T follicular helper cell (primary cell): Measurements from ENCODE around the gene ANO9.
"Not testable (repeated sequence)": the region's sequence is repeated elsewhere in the genome, so short reads cannot be mapped to it uniquely, and the experiment has no call there.

Experiments
- DNase-seq: peaks from one replicate; pipeline ENCODE4 v3.0.0-alpha.2; 2020; ENCODE audit warnings: low read depth

Gene ANO9

DNA sequence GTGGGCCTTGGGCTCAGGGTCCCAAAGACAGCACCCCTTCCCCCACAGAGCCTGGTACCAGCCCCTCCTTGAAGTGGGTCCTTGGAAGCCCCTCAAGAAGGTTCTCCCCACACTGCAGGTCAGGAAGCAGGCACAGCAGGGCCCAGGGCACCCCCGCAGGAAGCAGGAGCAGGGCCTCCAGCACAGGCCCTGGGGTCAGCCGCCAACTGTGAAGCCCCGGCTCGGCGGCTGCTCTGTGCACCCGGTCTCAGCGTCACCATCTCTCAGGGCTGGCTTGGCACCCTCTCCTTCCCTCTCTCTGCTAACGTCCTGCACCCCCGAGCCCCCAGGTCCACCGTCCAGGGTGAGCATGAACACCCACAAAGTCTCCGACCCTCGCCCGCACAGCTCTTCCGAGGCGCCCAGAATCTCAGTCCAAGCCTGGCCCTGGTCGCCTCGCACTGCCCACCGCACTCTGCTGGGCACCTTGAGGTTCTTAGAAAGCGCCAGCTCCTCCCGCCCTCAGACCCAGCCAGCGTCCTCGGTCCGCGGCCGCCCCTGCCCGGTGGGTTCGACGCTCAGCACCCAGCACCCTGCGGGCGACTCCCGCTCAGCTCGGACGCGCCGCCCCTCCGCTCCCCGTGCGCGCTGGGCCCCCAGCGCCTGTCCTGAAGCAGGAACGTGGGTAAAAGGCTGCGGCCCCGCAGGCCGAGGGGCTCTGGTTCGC is 25.6 kb downstream of the ANO9 start:
- no peak for DNase-seq

DNA sequence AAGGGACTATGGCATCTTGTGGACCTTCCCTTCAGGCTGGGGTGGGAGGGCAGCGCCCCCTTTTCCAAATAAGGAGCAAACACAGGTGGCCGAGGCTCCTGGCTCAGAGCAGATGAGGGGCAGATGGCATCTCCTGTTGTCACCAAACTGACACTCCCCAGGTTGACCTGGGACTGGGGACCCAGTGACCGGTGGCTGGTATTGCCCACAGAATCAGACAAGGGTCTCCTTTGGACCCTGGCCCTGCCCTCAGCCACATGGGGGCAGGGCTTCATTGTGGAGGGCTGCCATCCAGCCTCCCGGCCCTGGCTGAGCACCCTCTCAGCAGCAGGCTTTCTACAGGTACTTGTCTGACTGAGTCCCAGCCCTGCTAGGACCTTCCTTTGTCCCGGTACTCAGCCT is 26.2 kb downstream of the ANO9 start:
- no peak for DNase-seq

DNA sequence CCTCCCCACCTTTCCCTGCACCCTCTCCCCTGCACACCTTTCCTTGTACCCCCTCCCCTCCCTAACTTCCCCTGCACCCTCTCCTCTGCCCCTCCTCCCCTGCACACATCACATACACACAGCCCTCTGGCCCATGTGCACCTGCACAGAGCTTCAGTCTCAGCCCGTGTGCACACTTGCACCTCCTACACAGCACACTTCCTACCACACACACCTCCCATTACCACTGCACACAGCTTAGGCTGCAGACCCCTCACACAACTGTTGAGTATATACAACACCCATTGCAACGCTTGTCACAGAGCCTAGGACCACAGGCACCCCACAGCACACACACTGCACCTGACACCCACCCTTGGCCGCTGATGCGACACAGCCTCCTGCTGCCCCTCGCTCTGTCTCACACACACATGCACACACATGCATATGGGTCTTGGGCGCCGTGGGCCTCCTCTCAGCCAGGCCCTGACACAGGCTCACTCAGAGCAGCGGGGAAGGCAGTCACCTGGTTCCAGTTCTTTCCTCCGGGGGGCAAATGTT is 27.4 kb downstream of the ANO9 start:
- DNase-seq: no peak

DNA sequence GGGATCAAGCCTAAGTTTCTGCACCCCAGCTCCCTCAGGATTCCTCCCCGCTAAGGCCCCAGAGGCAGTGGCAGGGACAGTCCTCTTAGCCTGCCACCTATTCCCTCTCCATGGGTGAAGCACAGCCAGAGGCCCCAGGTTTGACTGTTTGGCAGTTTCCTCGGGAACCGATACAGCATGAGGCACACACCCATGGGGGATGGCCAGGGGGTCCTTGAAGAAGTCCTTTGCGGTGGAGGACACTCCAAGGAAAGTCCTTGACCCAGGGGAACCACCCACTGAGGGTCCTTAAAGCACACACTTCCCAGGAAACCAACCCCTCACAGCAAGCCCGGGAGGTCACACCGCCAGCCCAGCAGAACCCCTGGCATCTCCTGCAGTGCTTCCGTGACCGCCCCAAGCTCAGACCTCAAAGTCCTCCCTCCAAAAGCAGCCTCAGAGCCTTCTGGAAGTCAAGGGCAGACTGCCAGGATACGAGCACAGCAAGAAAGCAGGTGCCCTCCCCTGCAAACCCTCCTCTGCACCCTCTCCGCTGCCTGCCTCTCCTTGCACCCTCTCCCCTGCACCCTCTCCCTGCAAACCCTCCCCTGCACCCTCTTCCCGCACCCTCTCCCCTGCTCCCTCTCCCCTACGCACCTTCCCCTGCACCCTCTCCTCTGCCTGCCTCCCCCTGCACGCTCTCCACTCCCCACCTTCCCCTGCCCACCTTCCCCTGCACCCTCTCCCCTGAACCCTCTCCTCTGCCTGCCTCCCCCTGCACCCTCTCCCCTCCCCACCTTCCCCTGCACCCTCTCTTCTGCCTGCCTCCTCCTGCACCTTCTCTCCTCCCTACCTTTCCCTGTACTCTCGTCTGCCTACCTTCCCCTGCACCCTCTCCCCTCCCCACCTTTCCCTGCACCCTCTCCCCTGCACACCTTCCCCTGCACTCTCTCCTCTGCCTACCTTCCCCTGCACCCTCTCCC is 28.4 kb downstream of the ANO9 start:
- DNase-seq: no peak

DNA sequence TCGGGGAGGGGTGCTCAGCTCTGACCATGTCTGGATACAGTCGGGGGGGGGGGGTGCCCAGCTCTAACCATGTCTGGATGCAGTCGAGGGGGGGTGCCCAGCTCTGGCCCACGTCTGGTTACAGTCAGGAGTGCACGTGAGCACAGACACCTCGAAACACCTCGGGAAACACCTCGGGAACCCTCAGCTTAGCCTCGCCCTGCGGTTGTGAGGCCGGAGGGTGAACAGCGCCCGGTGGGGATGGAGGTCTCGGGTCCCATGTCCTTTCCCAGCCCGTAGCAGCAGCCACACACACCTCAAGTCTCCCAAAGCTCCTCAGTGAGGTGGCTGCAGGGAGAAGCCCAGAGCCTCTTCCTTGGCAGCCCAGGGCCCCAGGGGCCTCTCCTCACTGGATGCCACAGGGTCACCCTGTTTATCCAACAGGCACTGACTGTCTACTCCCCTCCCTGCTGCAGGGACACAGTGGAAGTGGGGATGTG is 29.1 kb downstream of the ANO9 start:
- DNase-seq: no peak

DNA sequence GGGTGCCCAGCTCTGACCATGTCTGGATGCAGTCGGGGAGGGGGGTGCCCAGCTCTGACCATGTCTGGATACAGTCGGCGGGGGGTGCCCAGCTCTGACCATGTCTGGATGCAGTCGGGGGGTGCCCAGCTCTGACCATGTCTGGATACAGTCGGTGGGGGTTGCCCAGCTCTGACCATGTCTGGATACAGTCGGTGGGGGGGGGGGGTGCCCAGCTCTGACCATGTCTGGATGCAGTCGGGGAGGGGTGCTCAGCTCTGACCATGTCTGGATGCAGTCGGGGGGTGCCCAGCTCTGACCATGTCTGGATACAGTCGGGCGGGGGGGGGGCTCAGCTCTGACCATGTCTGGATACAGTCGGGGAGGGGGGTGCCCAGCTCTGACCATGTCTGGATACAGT is 30.3 kb downstream of the ANO9 start:
- not testable (repeated sequence) for DNase-seq

DNA sequence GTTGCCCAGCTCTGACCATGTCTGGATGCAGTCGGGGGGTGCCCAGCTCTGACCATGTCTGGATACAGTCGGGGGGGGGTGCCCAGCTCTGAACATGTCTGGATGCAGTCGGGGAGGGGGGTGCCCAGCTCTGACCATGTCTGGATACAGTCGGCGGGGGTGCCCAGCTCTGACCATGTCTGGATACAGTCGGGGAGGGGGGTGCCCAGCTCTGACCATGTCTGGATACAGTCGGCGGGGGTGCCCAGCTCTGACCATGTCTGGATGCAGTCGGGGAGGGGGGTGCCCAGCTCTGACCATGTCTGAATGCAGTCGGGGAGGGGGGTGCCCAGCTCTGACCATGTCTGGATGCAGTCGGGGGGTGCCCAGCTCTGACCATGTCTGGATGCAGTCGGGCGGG is 31.1 kb downstream of the ANO9 start:
- not testable (repeated sequence) for DNase-seq

DNA sequence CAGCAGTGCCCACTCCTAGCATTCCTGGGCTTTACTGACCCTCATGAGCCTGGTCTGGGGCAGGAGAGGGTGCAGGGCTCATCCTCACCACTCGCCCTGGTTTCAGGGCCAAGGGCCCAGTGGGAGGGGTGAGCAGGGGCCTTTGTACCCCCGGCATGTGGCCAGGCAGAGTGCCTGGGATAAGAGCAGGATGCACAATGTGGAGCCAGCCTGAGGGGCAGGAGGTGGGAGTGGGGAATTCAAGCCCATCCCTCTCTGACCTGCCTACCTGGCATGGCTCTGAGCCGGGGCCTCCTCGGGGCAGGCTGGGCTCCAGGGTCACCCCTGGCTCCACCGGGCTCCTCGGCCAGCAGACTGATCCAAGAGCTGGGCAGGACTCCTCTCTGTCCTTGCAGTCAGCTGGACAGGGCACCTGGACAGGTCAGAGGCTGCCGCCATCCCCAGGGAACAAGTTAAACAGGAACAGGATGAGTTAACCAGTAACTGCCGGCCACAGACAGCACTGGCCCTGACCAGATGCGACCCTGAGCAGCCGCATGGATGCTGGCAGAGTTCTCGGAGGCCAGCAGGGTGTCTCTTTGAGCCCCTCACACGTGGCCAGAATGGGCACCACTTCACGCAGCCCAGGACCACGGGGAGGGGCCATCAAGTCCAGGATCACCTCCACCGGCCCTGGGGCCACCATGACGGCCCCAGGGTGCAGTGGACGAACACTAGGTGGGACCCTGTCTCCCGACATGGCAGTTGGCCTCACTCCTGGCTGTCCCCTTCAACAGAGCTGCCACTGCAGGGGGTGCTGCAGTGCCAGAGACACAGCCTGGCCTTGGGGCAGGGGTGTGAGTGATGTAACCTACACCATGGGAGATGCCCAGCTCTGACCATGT is 32.0 kb downstream of the ANO9 start:
- DNase-seq: no peak

DNA sequence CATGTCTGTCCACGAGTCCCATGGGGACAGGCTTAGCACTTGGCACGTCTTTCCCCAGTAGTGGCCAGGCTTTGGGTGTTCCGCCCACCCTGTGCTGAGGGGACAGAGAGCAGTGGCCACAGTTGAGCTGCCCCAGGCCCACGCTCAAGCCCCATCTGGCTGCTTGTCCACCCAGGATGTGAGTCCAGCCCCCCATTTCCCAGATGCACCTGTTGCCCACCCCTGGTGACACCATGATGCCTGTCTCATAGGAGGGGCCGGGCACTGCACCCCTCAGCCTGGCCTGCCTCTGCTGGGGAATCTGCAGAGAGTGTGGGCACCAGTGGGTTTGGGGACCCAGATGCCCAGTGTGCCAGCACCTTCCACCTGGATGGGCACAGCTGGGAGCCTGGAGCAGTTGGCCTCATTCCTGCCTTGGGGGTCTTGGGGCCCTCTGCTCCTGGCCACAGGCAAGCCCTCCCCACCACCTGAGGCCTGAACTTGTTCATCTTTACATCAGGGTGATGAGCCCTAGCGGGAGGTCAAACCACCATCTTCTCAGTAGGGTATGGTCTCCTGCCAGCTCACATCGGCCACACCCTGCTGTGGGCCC is 32.7 kb downstream of the ANO9 start:
- no peak for DNase-seq

DNA sequence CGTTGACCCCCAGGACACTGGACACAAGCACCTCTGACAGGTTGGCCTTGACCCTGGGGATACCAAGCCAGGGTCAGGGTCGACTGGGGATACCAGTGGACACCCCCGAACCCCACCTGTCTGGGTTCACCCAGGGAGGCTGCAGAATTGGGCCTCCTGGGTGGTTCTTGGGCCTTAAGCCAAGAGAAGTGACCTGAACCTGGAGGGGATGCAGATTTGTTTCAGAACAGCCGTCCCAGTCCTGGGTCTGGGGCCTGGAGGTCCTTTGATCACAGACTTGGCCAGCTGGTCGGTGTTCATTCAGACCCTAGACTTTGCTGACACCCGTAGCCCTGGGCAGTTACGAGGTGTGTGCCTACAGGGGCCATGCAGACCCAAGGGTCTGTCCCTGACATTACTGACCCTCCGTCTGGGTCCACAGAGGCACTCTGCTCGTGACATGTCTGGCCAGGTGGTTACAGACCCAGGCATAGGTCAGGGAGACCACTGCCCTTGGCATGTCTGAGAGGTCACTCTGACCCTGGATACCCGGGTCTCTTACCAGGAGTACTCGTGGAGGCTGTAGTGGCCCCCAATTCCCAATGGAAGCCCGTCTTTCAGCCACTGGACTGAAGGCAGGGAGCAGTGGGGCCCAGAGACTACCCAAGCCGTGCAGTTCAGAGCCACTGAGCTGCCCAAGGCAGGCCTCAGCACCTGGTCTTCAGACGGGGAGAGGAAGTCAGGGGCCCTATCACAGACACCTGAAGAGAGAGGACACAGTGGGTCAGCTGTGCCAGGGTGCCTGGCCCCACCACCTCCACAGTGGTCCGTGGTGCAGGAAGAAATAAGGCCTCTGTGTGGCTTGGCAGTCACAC is 33.4 kb downstream of the ANO9 start:
- no peak for DNase-seq

DNA sequence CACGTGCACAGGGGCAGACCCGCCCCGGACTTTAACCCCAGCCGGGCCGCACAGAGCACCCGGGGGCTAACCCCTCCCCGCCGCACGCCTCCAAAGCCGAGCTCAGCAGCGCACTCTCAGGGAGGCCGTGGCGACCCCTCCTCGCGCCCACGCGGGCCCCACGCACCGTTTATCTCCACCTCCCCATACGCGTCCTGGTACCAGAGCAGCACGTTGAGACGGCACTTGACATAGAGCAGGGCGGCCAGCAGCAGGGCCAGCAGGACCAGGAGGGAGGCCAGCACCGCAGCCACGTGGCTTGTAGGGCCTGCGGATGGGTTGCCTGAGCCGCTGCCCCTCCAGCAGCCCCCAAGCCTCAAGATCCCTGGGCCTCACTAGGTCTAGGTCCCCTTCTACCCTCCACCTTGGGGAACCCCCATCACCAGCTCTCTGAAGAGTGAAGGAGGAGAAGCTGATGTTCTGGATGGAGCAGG is 34.1 kb downstream of the ANO9 start:
- no peak for DNase-seq

DNA sequence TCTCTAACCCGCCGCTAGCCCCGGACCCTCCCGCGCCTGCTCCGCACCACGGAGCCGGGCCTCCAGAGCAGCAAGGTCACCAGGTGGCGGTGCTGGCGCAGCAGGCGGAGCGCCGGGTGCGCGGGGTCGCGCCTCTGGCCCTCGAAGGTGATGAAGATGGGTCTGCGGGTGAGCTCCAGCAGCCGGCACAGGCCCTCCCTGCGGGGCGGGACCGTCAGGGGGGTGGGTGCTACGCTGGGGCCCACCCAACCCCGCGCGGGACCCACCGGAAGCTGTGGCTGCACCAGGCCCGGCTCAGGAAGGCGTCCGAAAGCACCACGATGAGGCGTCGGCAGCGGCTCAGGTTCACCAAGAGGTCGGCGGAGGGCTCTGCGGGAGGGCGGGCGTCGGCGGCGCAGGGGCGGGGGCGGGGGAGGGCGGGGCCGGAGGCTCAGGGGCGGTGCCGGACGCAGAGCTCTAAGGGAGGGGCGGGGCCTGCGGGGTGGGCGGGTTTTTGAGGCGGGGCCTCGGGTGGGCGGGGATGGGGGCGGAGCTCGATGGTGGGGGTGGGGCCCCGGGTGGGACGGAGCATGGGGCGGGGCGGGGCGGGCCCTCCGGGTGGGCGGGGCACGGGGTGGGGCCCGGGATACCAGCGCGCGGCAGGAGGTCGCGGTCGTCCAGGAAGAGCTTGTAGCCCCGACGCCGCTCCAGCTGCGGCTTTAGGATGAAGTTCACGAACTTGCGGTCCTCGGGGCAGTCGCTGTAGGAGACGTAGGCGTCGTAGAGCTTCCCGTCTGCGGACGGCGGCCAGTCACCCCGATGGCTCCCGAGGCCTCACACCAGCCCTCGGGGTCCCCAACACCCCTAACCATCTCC is 34.8 kb downstream of the ANO9 start:
- peak; percentile 86 for DNase-seq

DNA sequence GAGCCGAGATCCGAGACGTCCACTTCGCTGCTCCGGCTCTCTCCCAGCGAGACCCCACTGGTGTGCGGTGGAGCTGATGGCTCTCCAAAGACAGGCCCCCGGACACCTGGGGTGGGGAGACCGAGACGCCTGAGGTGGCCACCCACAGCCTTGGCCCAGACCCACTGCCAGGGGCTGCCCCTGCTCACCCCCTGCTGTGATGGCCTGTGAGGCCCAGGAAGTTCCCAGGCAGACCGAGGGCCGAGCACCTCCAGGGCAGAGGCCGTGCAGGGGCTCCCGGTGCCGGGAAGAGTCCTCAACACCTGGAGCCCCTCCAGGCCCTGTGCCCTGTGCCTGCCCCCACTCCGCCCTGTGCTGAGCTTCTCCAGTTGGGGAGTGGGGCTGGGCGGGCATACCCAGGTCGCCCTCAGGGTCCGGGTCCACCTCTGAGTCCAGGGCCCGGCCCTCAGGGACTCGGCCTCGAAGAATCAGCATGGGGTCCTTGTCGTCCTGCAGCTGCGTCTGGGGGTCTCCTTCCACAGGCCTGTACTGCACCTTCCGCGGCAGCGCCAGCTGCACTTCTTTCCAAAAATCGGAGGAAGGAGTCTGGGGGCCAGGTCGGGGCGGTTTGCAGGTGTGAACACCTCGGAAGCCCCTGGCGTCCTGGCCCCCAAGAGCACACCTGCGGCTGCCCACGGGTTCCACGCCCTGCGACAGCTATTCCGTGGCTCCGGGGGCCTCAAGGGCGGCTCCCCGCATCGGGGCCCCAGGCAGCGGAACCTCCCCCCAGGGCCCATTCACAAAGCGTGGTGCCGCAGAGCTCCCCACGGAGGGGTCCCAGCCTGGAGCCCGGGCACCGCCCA is 35.6 kb downstream of the ANO9 start:
- DNase-seq: no peak

DNA sequence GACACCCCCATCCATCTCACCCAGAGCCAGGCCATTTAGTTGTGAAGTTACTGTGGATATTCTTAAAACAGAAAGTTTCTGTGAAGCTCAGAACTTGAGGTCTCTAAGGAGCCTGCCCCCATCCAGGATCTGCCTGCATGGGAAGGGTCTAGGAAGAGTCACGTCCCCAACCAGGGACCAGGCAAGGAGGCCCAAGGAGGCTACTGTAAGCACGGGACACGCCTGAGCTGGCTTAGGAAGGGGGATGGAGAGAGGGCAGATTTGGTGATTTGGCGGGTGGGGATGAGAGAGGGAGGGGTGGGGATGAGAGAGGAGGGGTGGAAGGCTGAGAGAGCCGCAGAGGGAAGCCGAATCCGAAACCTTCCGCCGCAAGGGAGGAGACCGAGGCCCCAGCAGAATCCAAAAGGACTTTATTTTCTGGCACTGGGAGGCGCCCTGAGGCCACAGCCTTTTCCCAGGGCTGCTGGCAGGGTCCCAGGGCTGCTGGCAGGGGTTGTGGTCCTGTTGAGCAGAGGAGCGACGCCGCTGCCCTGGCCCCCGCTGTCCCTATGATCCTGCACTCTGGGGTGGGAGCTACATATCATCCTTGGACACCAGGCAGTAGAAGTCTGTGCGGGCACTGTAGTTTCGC is 36.4 kb downstream of the ANO9 start:
- DNase-seq: no peak

DNA sequence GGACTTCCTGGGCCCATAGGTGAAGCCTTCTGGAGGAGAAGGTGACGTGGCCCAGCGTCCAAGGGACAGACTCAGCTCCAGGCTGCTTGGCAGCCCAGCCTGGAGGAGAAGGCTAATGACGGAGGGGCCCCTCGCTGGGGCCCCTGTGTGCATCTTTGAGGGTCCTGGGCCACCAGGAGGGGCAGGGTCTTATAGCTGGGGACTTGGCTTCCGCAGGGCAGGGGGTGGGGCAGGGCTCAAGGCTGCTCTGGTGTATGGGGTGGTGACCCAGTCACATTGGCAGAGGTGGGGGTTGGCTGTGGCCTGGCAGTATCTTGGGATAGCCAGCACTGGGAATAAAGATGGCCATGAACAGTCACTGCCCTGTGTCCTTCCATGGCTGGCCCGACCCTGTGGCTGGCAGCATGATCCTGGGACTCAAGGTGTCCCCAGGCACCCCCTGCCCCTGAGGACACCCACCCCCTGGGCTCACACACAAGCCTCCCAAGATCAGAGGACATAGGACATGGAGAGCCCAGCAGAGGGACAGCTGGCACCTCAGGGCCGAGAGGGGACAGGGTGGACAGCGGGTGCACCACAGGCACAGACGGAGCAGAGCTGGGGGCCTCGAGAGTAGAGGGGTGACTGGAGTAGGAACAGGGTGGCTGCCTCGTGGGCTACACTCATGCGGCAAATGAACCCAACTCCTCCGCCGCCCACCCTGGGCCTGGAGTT is 37.1 kb downstream of the ANO9 start:
- DNase-seq: no peak

DNA sequence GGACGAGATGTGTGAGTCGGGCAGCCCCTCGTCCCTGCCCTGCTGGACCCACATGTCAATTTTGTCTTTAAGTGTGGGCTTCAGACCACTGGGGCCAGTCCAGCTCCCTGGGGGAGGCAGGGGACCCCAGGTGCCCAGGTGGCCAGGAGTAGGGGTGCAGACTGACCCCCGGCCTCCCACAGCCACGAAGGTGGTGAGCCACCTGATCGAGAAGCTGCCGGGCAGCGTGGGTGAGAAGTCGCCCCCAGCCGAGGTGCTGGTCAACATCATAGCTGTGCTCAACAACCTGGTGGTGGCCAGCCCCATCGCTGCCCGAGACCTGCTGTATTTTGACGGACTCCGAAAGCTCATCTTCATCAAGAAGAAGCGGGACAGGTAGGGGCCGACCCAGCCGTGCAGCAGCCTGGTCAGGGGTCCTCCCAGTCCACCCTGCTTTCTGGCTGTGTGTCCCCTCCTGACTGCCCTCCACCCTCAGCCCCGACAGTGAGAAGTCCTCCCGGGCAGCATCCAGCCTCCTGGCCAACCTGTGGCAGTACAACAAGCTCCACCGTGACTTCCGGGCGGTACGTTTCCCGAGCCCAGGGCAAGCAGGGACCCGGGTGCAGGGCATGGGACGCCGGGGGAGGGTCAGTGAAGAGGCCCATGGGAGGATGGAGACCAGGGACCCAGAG is 37.9 kb downstream of the ANO9 start:
- no peak for DNase-seq
